HG02759 (cell line): ENCODE data around the gene KRTAP4-11.
"Not testable (repeated sequence)": the region's sequence is repeated elsewhere in the genome, so short reads cannot be mapped to it uniquely, and the experiment has no call there.

Experiments used
- ATAC-seq: cut with Tn5 transposase; IDR thresholded peaks from one replicate; pipeline ENCODE4 v1.9.1; 2021; ENCODE audit warnings: mild to moderate bottlenecking, moderate library complexity; ENCODE audit not compliant: unreplicated experiment

KRTAP4-11 gene

GRCh38 chr17:41088760-41089352 lies 29.3 kb downstream of the KRTAP4-11 start:
- not testable (repeated sequence) for ATAC-seq

DNA sequence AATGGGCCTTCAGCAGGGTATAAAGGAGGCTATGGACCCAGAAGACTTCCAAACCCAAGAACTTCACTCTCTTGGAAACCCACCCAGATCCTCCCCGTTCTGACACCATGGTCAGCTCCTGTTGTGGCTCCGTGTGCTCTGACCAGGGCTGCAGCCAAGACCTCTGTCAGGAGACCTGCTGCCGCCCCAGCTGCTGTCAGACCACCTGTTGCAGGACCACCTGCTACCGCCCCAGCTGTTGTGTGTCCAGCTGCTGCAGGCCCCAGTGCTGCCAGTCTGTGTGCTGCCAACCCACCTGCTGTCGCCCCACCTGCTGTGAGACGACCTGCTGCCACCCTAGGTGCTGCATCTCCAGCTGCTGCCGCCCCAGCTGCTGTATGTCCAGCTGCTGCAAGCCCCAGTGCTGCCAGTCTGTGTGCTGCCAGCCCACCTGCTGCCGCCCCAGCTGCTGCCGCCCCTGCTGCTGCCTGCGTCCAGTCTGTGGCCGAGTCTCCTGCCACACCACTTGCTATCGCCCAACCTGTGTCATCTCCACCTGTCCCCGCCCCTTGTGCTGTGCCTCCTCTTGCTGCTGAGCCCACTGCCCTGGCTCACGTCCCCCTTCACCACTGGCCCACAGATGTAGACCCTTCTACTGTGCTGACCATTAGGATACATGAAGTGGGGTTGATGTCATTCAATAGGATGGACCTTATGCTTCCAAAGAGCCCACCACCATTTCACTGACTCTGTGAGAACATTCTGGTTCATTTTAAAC lies 33.9 kb downstream of the KRTAP4-11 start, which contains the start of gene KRTAP4-7:
Gene KRTAP4-7, plus strand, starts transcription at position 51 of the 757 bp plus-strand sequence. Its CDS starts 57 bp downstream, at position 108.
- not testable (repeated sequence) for ATAC-seq

DNA sequence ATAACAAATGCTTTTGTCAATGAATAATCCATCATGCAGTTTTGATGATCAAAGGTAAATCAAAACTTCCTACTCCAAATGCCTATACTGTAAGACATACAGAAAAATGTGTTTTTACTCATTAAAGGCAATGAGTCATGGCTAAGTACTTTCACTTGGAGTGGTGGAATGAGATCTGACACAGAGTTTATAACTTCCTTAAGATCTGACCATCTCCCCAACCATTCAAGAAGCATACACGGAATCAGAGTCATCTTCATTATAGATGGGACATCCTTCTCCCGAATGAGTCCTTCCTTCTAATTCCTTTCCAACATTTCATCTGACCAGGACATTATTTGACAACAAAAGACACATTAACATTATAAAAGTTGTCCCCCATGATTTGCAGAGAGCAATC lies 34.7 kb downstream of the KRTAP4-11 start:
- not testable (repeated sequence) for ATAC-seq

DNA sequence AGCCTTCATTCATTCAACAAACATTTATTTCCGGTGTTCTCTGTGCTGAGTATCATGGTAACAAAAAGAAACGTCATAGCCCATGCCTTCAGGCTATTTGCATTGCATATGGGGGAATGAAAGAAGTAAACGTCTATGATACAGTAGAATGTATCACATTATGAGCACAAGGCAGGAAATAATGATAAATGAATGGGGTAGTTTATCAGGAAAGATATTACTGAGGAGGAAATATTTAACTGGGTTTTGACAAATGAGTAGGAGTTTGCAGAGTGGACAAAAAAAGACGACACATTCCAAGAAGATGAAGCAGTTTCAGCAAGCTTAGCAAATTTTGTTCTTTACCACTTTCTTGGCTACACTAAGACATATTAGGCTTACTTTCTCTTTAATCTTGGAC lies 35.5 kb downstream of the KRTAP4-11 start:
- ATAC-seq = no peak

- no peak for ATAC-seq
Measured at GRCh38 chr17:41076788-41077187, 41.4 kb downstream of the KRTAP4-11 start.

DNA sequence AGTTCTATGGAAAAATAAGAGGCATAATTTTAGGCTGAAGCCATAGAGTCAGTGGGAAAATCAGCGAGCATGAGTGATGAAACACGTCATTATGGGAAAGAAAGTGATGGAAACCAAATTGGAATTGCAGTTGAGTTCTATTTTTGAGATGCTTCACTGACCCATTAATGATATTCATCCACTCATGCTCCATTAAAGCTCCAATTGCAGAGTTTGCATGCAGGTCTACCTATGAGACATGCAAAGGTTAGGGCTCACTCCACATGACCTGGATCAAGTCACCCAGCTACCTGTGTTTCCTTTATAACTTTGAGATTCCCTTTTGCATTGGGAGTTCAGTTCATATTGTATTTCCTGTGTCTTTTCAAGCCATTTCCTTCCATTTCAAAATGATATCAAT lies 44.5 kb downstream of the KRTAP4-11 start:
- no peak for ATAC-seq

GRCh38 chr17:41071606-41072360 lies 46.4 kb downstream of the KRTAP4-11 start:
- no peak for ATAC-seq

GRCh38 chr17:41069031-41069430 lies 49.1 kb downstream of the KRTAP4-11 start:
- ATAC-seq = no peak

DNA sequence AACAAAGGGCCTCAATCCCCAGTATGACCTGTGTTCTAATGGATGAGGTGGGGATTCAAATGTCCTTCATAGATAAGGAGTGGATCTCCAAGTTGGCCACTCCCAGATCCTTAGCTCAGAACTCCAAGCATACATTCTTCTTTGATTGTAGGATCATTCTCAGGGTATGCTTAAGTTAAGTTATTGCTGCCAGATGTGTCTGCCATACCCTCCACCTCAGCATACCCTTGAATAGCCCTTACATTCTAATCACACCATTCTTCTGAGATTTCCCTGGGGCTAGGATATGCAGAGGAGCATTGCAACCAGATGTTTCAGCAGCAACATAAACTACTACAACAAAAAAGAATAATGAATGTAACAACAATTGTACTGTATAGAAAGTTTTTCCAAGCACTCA lies 50.9 kb downstream of the KRTAP4-11 start:
- no peak for ATAC-seq
